HL-60 (cell line): ENCODE data around the gene NPAS2.

Experiments
- DNase-seq, 2 experiments: peaks; one replicate each; pipeline ENCODE4 v3.0.0-alpha.2; 2010 to 2020; ENCODE audit warnings: low read depth in 1 of 2, low spot score in 1 of 2
- H3K27ac ChIP-seq: fragments of 250-450 bp; sonication (Bioruptor Pico); replicated peaks from 2 replicates; pipeline ENCODE4 v1.5.1; 2020; ENCODE audit warnings: mild to moderate bottlenecking, moderate library complexity
- H3K27me3 ChIP-seq: fragments of 250-450 bp; sonication (Bioruptor Pico); 2 replicates; pipeline ENCODE4 v1.5.1; 2021; ENCODE audit warnings: mild to moderate bottlenecking, moderate library complexity; ENCODE audit not compliant: insufficient read depth, poor library complexity, severe bottlenecking
- H3K4me3 ChIP-seq: replicated peaks from 2 replicates; pipeline ENCODE4 v1.5.1; 2011; ENCODE audit warnings: mild to moderate bottlenecking, control low read depth, low read length; ENCODE audit not compliant: insufficient read depth
- GABPA ChIP-seq: IDR thresholded peaks from 2 replicates; pipeline ENCODE4 v1.6.1; 2012; ENCODE audit warnings: low read depth
- POLR2AphosphoS5 ChIP-seq: IDR thresholded peaks from 2 replicates; pipeline ENCODE4 v1.6.1; 2012; ENCODE audit warnings: low read depth
- SPI1 ChIP-seq: IDR thresholded peaks from 2 replicates; pipeline ENCODE4 v1.6.1; 2012; ENCODE audit warnings: low read depth, mild to moderate bottlenecking, borderline replicate concordance
- TF ChIP-seq, protein P1 (sequence below): IDR thresholded peaks from 2 replicates; pipeline ENCODE4 v1.6.1; 2012; ENCODE audit warnings: low read depth; ENCODE audit not compliant: insufficient replicate concordance
- TF ChIP-seq, protein P2 (sequence below): IDR thresholded peaks from one replicate; pipeline ENCODE4 v1.5.1; 2011; ENCODE audit warnings: low read length, control low read depth, inconsistent platforms; ENCODE audit not compliant: insufficient read depth

Gene NPAS2

DNA sequence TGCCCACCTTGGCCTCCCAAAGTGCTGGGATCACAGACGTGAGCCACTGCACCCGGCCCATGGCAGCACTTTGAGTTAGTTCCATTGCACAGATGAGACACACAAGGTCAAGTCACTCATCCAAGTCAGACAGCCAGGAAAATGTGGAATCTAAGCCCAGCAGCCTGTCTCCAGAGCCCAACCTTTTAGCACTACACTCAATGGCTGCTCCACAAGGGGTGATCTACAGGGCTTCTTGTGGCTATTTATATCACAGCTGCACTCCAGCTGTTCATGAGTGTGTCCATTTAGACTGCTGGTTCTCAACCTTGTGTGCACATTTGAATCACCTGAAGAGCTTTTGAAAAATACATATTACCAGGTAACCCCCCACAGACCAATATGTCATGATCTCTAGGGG is 109.2 kb downstream of the NPAS2 start:
- no peak for DNase-seq
- Histone ChIP-seq H3K4me3 (no peak overlapping the region), H3K27ac (no peak overlapping the region), H3K27me3 (no peaks in the 10 kb centered on the region)
- no peak for TF ChIP-seq POLR2AphosphoS5
- TF ChIP-seq, protein P1, sequence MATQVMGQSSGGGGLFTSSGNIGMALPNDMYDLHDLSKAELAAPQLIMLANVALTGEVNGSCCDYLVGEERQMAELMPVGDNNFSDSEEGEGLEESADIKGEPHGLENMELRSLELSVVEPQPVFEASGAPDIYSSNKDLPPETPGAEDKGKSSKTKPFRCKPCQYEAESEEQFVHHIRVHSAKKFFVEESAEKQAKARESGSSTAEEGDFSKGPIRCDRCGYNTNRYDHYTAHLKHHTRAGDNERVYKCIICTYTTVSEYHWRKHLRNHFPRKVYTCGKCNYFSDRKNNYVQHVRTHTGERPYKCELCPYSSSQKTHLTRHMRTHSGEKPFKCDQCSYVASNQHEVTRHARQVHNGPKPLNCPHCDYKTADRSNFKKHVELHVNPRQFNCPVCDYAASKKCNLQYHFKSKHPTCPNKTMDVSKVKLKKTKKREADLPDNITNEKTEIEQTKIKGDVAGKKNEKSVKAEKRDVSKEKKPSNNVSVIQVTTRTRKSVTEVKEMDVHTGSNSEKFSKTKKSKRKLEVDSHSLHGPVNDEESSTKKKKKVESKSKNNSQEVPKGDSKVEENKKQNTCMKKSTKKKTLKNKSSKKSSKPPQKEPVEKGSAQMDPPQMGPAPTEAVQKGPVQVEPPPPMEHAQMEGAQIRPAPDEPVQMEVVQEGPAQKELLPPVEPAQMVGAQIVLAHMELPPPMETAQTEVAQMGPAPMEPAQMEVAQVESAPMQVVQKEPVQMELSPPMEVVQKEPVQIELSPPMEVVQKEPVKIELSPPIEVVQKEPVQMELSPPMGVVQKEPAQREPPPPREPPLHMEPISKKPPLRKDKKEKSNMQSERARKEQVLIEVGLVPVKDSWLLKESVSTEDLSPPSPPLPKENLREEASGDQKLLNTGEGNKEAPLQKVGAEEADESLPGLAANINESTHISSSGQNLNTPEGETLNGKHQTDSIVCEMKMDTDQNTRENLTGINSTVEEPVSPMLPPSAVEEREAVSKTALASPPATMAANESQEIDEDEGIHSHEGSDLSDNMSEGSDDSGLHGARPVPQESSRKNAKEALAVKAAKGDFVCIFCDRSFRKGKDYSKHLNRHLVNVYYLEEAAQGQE = no peak
- TF ChIP-seq, protein P2, sequence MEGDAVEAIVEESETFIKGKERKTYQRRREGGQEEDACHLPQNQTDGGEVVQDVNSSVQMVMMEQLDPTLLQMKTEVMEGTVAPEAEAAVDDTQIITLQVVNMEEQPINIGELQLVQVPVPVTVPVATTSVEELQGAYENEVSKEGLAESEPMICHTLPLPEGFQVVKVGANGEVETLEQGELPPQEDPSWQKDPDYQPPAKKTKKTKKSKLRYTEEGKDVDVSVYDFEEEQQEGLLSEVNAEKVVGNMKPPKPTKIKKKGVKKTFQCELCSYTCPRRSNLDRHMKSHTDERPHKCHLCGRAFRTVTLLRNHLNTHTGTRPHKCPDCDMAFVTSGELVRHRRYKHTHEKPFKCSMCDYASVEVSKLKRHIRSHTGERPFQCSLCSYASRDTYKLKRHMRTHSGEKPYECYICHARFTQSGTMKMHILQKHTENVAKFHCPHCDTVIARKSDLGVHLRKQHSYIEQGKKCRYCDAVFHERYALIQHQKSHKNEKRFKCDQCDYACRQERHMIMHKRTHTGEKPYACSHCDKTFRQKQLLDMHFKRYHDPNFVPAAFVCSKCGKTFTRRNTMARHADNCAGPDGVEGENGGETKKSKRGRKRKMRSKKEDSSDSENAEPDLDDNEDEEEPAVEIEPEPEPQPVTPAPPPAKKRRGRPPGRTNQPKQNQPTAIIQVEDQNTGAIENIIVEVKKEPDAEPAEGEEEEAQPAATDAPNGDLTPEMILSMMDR = no peak

DNA sequence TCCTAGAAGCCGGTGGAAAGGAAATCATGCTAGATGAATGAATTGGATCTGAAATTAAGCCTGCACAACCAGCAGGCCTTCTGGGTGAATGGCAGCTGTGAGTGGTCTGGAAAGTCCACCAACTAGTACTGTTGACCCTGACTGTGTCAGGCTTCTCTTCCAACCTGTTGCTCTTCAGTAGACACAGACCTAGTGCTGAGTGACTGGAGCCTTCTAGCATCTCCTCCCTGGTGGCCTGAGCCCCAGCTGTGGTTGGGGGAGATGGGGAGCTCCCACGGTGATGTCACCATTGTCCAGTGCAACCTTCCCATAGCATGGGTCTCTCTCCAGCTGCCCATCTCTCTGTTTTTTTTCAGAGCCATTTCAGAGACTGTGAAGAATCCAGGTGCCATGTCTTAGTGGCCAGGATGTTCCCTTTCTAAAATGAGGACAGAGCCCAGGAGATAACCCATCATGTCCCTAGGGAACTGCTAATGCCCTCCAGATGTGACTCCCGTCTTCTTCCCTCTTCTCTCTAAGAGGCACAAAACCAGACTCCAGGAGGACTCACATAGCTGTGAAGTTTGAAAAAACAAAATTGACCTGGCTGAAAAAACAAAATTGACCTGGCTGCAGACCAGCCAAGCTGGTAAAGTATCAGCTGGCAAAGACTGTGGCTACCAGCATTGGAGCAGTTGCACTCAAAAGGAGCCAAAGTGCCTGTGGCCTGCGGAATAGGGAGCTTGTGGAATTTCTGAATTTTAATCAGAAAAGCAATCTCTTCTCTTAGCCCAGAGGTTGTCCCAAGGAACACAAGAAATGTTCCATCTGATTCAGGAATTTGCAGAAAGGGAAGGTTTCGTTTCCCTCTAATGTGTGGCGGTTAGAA is 114.8 kb downstream of the NPAS2 start:
- Histone ChIP-seq H3K27ac (no peak overlapping the region), H3K27me3 (no peaks in the 10 kb centered on the region), H3K4me3 (no peak overlapping the region)
- no peak for DNase-seq
- no peak for TF ChIP-seq POLR2AphosphoS5
- no peak for TF ChIP-seq SPI1
- TF ChIP-seq, protein P1 = no peak
- TF ChIP-seq GABPA = no peak
- TF ChIP-seq, protein P2 = no peak

GRCh38 chr2:100935372-100935752 is 115.4 kb downstream of the NPAS2 start:
- no peaks in the 10 kb centered on the region for H3K27me3 ChIP-seq
- no peak for DNase-seq
- H3K27ac ChIP-seq = no peak overlapping the region
- no peak for TF ChIP-seq POLR2AphosphoS5
- no peak overlapping the region for H3K4me3 ChIP-seq

DNA sequence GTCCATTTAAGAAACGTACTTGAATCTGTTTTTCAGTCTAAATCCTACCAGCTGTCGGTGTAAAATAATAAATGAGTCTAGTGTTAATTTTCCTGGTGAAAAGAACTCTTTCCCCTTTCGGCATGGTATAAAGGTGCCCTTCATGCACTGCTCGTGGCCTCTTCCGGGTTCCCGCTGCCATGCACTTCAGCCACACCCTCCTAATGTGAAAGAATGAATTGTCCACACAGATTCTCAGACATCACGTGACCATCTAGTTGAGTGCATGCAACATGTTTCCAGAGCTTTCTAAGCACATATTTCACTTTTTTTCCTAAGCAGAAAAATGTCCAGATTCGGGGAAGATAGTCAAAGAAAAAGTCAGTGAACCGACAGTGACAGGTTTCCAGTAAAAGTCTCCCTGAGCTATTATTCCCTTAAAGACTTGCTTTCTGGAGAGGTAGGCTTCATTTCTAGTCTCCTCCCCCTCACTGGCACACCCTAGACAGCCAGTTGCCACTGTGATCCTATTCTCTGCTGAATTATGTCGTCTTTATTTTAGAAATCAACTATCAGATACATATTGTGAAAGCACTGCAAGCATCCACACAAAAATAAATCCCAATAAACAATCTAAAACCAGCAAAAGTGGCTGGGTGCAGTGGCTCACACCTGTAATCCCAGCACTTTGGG is 116.3 kb downstream of the NPAS2 start:
- Histone ChIP-seq H3K27ac (no peak overlapping the region), H3K4me3 (no peak overlapping the region), H3K27me3 (no peaks in the 10 kb centered on the region)
- DNase-seq = no peak
- no peak for TF ChIP-seq POLR2AphosphoS5
- TF ChIP-seq, protein P2 = no peak
- TF ChIP-seq GABPA = no peak
- no peak for TF ChIP-seq SPI1
